Tibial nerve (tissue), 4 donors: ENCODE results near the gene IFFO2. TPM values are rescaled to one million over a fixed set of nuclear protein-coding genes. Genes with fewer than 3 reads are reported as not detected.

Experiments used
- DNase-seq, 2 donors: peaks; one replicate each; pipeline ENCODE4 v3.0.0-alpha.2; 2019; ENCODE audit warnings: low spot score in 2 of 2
- H3K27ac ChIP-seq, 4 donors: fragments of 200-600 bp; sonication (generic) in 3 of 4; one replicate each; pipeline ENCODE4 v1.5.1; 2017 to 2019; ENCODE audit warnings: mild to moderate bottlenecking in 1 of 4
- H3K27me3 ChIP-seq, 2 donors: fragments of 200-600 bp; sonication (generic) in 1 of 2; one replicate each; pipeline versions ENCODE4 v1.5.1 to v1.6.0; 2017 to 2019
- H3K36me3 ChIP-seq, 3 donors: fragments of 200-600 bp; sonication (generic); one replicate each; pipeline ENCODE4 v1.5.1; 2018 to 2019
- H3K4me1 ChIP-seq, 4 donors: fragments of 200-600 bp; sonication (generic) in 3 of 4; one replicate each; pipeline ENCODE4 v1.5.1; 2017 to 2019
- H3K4me3 ChIP-seq, 4 donors: fragments of 200-600 bp; sonication (generic) in 3 of 4; one replicate each; pipeline ENCODE4 v1.5.1; 2017 to 2019; ENCODE audit warnings: mild to moderate bottlenecking in 1 of 4, moderate library complexity in 1 of 4
- H3K9me3 ChIP-seq, 4 donors: fragments of 200-600 bp; sonication (generic) in 3 of 4; one replicate each; pipeline ENCODE4 v1.5.1; 2017 to 2019
- CTCF ChIP-seq, 5 experiments: fragments of 200-600 bp in 3 of 5; fragments of 450-650 bp in 2 of 5; sonication (generic) in 3 of 5; IDR thresholded peaks; one replicate each; pipeline ENCODE4 v1.5.1; 2016 to 2019; ENCODE audit warnings: antibody characterized with exemption in 5 of 5, mild to moderate bottlenecking in 3 of 5, moderate library complexity in 2 of 5
- EP300 ChIP-seq, 2 donors: sonication (generic); formaldehyde crosslinking; IDR thresholded peaks; one replicate each; pipeline ENCODE4 v1.6.1; 2017; ENCODE audit warnings: antibody characterized with exemption in 2 of 2, mild to moderate bottlenecking in 1 of 2
- POLR2A ChIP-seq, 2 donors: fragments of 450-650 bp; IDR thresholded peaks; one replicate each; pipeline ENCODE4 v1.6.1; 2017; ENCODE audit warnings: antibody characterized with exemption in 2 of 2, mild to moderate bottlenecking in 2 of 2, moderate library complexity in 2 of 2
- whole genome bisulfite sequencing, 2 donors: methylation state at CpG; one replicate each; pipeline ENCODE4 v1.1.5; 2018; 5-methylcytosine and 5-hydroxymethylcytosine counted together
- total RNA-seq, 4 donors: library from RNA; depleted of rRNA; stranded (reverse); fragments of >200 nt; gene quantifications; one replicate each; pipeline ENCODE4 v1.1.0, GENCODE V29; 2016

IFFO2 gene
- total RNA-seq, 4 donors from 2014 or later: 3.6 to 19.2 (median 9.2) TPM

GRCh38 chr1:18907021-18907916, 49.2 kb downstream of the IFFO2 start:
- H3K4me1 ChIP-seq: peaks cover 0 to 32% (median 19%) of the 10 kb centered on the region in 4 donors
- H3K4me3 ChIP-seq: peak overlapping the region in 1 of 4 donors; percentile 1
- 6 to 16% methylated on average over 14 to 16 of the region's 16 CpGs for WGBS, 2 donors
- H3K9me3 ChIP-seq: no peaks in the 10 kb centered on the region
- peak in 1 of 2 donors; percentile 67 for DNase-seq
- peak overlapping the region; percentile 58 to 86 (median 78) for H3K27ac ChIP-seq
- TF ChIP-seq POLR2A (IDR thresholded peaks at IDR 0.05) (no peak), CTCF (IDR thresholded peaks at IDR 0.05) (peak; percentile 76 to 94 (median 87))
- H3K36me3 ChIP-seq: peaks cover 0 to 33% (median 0%) of the 10 kb centered on the region in 3 donors
- H3K27me3 ChIP-seq: no peaks in the 10 kb centered on the region

GRCh38 chr1:18903291-18903756, 53.2 kb downstream of the IFFO2 start:
- Histone ChIP-seq H3K4me1 (peaks cover 0 to 49% (median 26%) of the 10 kb centered on the region in 4 donors), H3K27me3 (no peaks in the 10 kb centered on the region), H3K36me3 (peaks cover 0 to 10% (median 0%) of the 10 kb centered on the region in 3 donors), H3K27ac (peak overlapping the region; percentile 67 to 94 (median 86)), H3K4me3 (peak overlapping the region; percentile 46 to 89 (median 74)), H3K9me3 (no peaks in the 10 kb centered on the region)
- no peak for DNase-seq
- 43 to 46% methylated on average over 8 of the region's 8 CpGs for WGBS, 2 donors
- TF ChIP-seq EP300 (IDR thresholded peaks at IDR 0.05): no peak
- TF ChIP-seq POLR2A (IDR thresholded peaks at IDR 0.05): no peak
- TF ChIP-seq CTCF (IDR thresholded peaks at IDR 0.05): no peak

GRCh38 chr1:18902523-18903290, 53.8 kb downstream of the IFFO2 start, which contains the start of gene ALDH4A1:
ALDH4A1 (minus strand) TSS chr1:18902555; CDS start chr1:18902523, 32 bp downstream.
- 0 to 1% methylated on average over 41 to 55 of the region's 55 CpGs for WGBS, 2 donors
- Histone ChIP-seq H3K36me3 (peaks cover 0 to 6% (median 0%) of the 10 kb centered on the region in 3 donors), H3K27ac (peak within 1 kb of the TSS; percentile 67 to 94 (median 86)), H3K4me1 (peaks cover 0 to 43% (median 20%) of the 10 kb centered on the region in 4 donors), H3K27me3 (no peaks in the 10 kb centered on the region), H3K4me3 (peak within 1 kb of the TSS; percentile 46 to 89 (median 74)), H3K9me3 (no peaks in the 10 kb centered on the region)
- TF ChIP-seq POLR2A (IDR thresholded peaks at IDR 0.05) (peak in 1 of 2 donors; percentile 5), CTCF (IDR thresholded peaks at IDR 0.05) (peak in 1 of 5 experiments; percentile 33), EP300 (IDR thresholded peaks at IDR 0.05) (peak; percentile 72 to 85)
- DNase-seq: peak; percentile 95 to 98

- Histone ChIP-seq H3K4me3 (peak overlapping the region; percentile 46 to 89 (median 74)), H3K27me3 (no peaks in the 10 kb centered on the region), H3K27ac (peak overlapping the region; percentile 67 to 94 (median 86)), H3K36me3 (peaks cover 0 to 13% (median 0%) of the 10 kb centered on the region in 3 donors), H3K4me1 (peaks cover 0 to 36% (median 13%) of the 10 kb centered on the region in 4 donors), H3K9me3 (no peaks in the 10 kb centered on the region)
- TF ChIP-seq EP300 (IDR thresholded peaks at IDR 0.05) (no peak), CTCF (IDR thresholded peaks at IDR 0.05) (no peak), POLR2A (IDR thresholded peaks at IDR 0.05) (peak; percentile 33 to 77)
- 0 to 1% methylated on average over 18 to 32 of the region's 44 CpGs for WGBS, 2 donors
- DNase-seq: no peak
Observed at GRCh38 chr1:18901952-18902522, 54.4 kb downstream of the IFFO2 start.
